Cardiac muscle cell (in vitro differentiated cells and primary cell): ENCODE results near the gene EFCAB8. TPM values are rescaled to one million over a fixed set of nuclear protein-coding genes. Genes with fewer than 3 reads are reported as not detected.

Source experiments
- DNase-seq, 2 donors: peaks; one replicate each; pipeline versions ENCODE4 v3.0.0 to v3.0.0-alpha.2; 2010 to 2017; ENCODE audit warnings: low read depth in 1 of 2, low spot score in 1 of 2
- H3K27ac ChIP-seq: fragments of 200-600 bp; sonication (generic); 2 replicates; pipeline ENCODE4 v1.5.1; 2016
- H3K27me3 ChIP-seq: fragments of 200-600 bp; sonication (generic); 2 replicates; pipeline ENCODE4 v1.6.0; 2016; ENCODE audit warnings: control low read depth
- H3K36me3 ChIP-seq: fragments of 200-600 bp; sonication (generic); 2 replicates; pipeline ENCODE4 v1.5.1; 2016; ENCODE audit warnings: control low read depth
- H3K4me1 ChIP-seq: fragments of 200-600 bp; sonication (generic); 2 replicates; pipeline ENCODE4 v1.8.1; 2017; ENCODE audit warnings: low read depth, mild to moderate bottlenecking, mixed run types
- H3K4me3 ChIP-seq: fragments of 200-600 bp; sonication (generic); 2 replicates; pipeline ENCODE4 v1.5.1; 2016; ENCODE audit warnings: mild to moderate bottlenecking
- H3K9me3 ChIP-seq: fragments of 200-600 bp; sonication (generic); 2 replicates; pipeline ENCODE4 v1.5.1; 2017; ENCODE audit warnings: low read depth, mild to moderate bottlenecking, control low read depth
- polyA plus RNA-seq: library from polyadenylated mRNA; unstranded; fragments of >200 nt; fragmentation: Nextera tagmentation; extraction: Ambion mirVana; gene quantifications from 2 replicates; pipeline ENCODE4 v1.2.1, GENCODE V29; 2016
- total RNA-seq: library from RNA; depleted of rRNA; stranded (reverse); fragments of >200 nt; gene quantifications from 2 replicates; pipeline ENCODE4 v1.2.3, GENCODE V29; 2016
- TF ChIP-seq, protein P1 (sequence below): IDR thresholded peaks from 2 replicates; pipeline ENCODE4 v1.5.1; 2012; ENCODE audit warnings: low read depth, mild to moderate bottlenecking, low read length

EFCAB8 gene, protein sequence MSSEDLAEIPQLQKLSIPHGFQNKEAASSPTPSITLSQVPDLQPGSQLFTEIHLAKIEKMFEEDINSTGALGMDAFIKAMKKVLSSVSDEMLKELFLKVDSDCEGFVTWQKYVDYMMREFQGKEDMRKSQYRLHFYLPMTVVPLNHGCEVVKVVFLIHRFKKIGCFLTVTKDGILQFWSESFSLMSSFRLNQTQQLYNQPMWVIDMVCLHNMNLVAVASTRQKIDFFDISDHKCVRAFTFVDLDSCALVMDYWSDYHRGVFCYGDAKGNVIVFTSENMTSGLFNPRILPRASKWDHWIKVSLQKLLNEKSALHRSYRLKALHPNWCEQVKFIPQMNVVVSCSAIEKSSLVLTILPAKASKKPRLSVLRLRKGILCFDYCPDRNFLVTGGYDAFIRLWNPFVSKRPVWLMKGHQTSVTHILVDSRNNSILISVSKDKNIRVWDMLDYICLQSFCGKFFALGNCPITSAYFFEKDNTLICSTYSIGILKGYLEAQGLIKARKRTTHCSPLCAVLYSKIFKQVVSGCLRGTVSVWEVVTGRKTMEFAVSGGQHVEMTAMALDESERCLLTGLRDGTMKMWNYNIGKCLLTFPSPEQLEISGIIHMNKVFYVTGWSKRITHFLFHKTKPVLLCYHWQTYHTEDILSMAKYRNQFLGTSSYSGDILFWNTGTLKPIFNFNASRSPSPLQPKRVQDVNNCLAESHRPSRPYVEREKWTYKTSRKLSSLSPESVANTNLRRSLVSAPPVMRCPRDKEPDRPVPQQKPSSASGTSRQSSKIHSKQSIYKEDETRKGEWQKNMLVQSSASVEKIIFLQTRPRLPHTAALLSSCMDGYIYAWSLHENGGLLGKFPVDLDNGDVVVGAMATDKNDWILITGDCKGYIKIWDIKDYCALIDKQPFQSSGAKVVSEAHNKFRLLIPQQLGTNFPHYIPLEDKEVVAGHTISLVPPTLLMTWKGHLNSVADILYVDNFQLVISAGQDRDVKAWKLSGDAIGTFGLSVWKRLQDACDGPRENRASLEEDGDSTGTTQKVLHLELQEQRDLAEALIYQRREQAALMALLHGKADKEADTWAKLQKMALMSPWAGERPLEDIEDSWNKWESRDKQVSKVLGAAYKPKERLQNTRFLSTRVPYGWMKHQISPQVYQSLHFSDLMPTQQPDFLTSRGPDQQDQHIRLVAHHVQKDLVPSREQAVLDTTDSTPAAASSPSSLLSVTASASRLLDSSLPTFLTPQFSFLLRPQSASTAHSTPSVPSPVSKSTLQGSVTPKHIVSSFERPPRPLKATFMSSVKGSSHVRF
- not detected in 2 replicates for total RNA-seq
- polyA plus RNA-seq = 0.54 TPM in 1 of 2 replicates, not detected in the other

DNA sequence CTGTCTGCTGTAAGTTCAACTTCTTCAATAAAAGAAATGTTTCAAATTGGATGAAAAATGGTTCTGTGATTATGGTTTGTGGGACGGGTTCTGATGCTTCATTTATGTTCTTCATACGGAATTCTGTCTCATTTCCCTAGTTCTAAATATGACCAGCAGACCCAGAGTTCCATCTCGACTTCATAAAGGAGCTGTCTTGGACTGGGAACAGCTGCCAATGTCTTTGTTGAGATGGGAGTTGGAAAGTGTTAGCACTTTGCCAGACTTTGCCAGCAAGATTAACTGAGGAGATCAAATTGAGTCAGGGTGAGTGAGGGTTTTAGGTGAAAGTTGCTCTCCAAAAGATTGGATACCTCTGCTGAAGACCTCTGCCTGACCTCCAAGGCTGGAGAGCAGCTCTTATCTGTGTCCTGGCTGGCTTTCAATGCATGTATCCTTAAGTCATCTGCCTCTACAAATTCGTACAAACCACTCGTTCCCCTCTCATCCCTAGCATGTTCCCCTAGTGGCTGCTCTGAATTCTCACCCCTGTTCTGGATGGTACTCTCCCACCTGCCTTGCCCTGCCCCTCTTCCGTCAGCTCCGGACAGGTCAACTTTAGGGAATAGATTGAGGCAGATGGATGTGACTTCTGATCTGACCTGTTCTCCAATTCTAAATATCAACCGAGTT is at the start of gene EFCAB8:
Gene EFCAB8, plus strand, starts transcription at position 223 of the 672 bp plus-strand sequence. CDS start 4,870 bp downstream, outside the sequence.
- Histone ChIP-seq H3K4me1 (no peaks in the 10 kb centered on the region), H3K9me3 (no peaks in the 10 kb centered on the region), H3K36me3 (no peaks in the 10 kb centered on the region), H3K4me3 (no peak within 1 kb of the TSS), H3K27me3 (no peaks in the 10 kb centered on the region), H3K27ac (peak within 1 kb of the TSS; percentile 4)
- DNase-seq = peak; percentile 9 to 22
- TF ChIP-seq, protein P1, sequence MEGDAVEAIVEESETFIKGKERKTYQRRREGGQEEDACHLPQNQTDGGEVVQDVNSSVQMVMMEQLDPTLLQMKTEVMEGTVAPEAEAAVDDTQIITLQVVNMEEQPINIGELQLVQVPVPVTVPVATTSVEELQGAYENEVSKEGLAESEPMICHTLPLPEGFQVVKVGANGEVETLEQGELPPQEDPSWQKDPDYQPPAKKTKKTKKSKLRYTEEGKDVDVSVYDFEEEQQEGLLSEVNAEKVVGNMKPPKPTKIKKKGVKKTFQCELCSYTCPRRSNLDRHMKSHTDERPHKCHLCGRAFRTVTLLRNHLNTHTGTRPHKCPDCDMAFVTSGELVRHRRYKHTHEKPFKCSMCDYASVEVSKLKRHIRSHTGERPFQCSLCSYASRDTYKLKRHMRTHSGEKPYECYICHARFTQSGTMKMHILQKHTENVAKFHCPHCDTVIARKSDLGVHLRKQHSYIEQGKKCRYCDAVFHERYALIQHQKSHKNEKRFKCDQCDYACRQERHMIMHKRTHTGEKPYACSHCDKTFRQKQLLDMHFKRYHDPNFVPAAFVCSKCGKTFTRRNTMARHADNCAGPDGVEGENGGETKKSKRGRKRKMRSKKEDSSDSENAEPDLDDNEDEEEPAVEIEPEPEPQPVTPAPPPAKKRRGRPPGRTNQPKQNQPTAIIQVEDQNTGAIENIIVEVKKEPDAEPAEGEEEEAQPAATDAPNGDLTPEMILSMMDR = no peak

DNA sequence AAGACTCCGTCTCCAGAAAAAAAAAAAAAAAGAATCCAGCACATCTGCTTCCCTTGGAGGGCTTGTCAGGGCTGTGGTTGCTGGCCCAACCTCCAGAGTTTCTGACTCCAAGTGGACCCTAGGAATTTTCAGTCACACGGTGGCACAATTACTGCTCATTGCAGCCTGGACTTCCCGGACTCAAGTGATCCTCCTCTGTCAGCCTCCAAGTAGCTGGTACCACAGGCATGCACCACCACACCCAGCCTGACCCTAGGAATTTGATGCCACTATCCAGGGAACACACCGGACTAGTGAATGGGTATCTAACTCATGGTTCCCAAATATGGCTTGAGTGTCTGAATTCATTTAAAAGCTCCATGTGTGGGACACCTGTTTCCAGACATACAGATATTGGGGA is 48.8 kb upstream of the EFCAB8 start:
- TF ChIP-seq, protein P1 = no peak
- Histone ChIP-seq H3K36me3 (no peaks in the 10 kb centered on the region), H3K27ac (no peak overlapping the region), H3K27me3 (no peaks in the 10 kb centered on the region), H3K9me3 (no peaks in the 10 kb centered on the region), H3K4me1 (peaks cover 21% of the 10 kb centered on the region), H3K4me3 (no peak overlapping the region)
- DNase-seq = no peak

DNA sequence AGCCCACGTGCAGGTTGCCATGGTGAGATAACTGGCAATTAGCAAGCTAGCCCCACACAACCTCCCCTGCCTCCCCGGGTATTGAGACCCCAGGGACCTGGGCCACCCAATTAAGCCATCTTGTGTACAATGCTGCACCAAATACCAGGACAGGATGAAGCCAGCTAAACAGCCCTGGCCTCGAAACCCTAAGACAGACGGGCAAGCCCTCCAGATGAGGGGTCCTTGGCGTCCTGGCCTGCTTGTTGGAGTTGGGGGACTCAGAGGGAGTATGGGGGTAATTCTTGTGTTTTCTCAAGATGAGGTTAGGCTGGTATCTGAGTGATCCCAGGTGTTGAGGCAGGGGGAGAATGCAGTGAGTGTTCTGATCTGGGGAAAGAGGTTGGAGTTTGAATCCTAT is 47.8 kb upstream of the EFCAB8 start:
- H3K4me1 ChIP-seq = peaks cover 21% of the 10 kb centered on the region
- DNase-seq = no peak
- H3K27me3 ChIP-seq = no peaks in the 10 kb centered on the region
- no peaks in the 10 kb centered on the region for H3K9me3 ChIP-seq
- H3K36me3 ChIP-seq = no peaks in the 10 kb centered on the region
- TF ChIP-seq, protein P1 = no peak
- no peak overlapping the region for H3K4me3 ChIP-seq
- no peak overlapping the region for H3K27ac ChIP-seq

DNA sequence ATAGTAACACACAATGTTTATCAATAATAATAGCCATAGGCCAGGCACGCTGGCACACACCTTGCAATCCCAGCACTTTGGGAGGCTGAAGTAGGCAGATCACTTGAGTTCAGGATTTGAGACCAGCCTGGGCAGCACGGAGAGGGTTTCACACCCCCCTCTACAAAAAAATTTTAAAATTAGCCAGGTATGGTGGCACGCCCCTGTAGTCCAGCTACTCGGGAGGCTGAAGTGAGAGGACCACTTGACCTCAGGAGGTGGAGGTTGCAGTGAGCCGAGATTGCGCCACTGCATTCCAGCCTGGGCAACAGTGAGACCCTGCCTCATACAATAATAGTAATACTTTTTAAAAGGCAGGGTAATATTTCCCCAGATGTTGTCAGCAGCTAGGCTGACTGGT is 46.8 kb upstream of the EFCAB8 start:
- no peaks in the 10 kb centered on the region for H3K27me3 ChIP-seq
- H3K4me3 ChIP-seq = no peak overlapping the region
- TF ChIP-seq, protein P1 = no peak
- DNase-seq = no peak
- no peak overlapping the region for H3K27ac ChIP-seq
- peaks cover 21% of the 10 kb centered on the region for H3K4me1 ChIP-seq
- H3K36me3 ChIP-seq = no peaks in the 10 kb centered on the region
- no peaks in the 10 kb centered on the region for H3K9me3 ChIP-seq
